ENCODE results near the gene CACNA1H. TPM values are rescaled to one million over a fixed set of nuclear protein-coding genes. Genes with fewer than 3 reads are reported as not detected.

The CACNA1H gene
- polyA plus RNA-seq, 1 experiment: 1.5 TPM

DNA sequence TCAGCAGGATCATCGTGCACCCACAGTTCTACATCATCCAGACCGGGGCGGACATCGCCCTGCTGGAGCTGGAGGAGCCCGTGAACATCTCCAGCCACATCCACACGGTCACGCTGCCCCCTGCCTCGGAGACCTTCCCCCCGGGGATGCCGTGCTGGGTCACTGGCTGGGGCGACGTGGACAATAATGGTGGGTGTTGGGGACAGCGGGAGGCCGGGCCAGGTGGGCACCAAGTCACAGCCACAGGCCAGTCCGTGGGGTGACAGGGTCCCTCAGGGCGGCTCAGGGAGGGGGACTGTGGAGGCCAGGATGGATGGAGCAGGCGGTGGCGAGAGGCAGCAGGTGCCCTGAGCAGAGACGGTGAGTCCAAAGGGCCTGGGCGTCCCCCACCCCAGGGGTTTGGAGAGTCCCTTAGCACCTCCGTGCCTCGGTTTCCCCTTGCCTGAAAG lies 104.0 kb downstream of the CACNA1H start:
- POLR2A ChIA-PET: no interaction called here
- TF ChIP-seq, protein P1, sequence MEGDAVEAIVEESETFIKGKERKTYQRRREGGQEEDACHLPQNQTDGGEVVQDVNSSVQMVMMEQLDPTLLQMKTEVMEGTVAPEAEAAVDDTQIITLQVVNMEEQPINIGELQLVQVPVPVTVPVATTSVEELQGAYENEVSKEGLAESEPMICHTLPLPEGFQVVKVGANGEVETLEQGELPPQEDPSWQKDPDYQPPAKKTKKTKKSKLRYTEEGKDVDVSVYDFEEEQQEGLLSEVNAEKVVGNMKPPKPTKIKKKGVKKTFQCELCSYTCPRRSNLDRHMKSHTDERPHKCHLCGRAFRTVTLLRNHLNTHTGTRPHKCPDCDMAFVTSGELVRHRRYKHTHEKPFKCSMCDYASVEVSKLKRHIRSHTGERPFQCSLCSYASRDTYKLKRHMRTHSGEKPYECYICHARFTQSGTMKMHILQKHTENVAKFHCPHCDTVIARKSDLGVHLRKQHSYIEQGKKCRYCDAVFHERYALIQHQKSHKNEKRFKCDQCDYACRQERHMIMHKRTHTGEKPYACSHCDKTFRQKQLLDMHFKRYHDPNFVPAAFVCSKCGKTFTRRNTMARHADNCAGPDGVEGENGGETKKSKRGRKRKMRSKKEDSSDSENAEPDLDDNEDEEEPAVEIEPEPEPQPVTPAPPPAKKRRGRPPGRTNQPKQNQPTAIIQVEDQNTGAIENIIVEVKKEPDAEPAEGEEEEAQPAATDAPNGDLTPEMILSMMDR (IDR thresholded peaks at IDR 0.05; ENCODE audit: low read depth, low read length): no peak
- no peak overlapping the region for H3K27ac ChIP-seq (ENCODE audit: low read depth, low read length)
- H3K9me3 ChIP-seq (ENCODE audit: control insufficient read depth, insufficient read depth, low read length): no peaks in the 10 kb centered on the region; the same call in 1 of the 2 replicates
- H3K4me3 ChIP-seq (ENCODE audit: low read depth, low read length): no peak overlapping the region
- CTCF ChIA-PET: no interaction called here
- DNase-seq (ENCODE audit: low read depth, low spot score): no peak
- peaks cover 29% of the 10 kb centered on the region for H3K27me3 ChIP-seq (ENCODE audit: control insufficient read depth, insufficient read depth, low read length)

DNA sequence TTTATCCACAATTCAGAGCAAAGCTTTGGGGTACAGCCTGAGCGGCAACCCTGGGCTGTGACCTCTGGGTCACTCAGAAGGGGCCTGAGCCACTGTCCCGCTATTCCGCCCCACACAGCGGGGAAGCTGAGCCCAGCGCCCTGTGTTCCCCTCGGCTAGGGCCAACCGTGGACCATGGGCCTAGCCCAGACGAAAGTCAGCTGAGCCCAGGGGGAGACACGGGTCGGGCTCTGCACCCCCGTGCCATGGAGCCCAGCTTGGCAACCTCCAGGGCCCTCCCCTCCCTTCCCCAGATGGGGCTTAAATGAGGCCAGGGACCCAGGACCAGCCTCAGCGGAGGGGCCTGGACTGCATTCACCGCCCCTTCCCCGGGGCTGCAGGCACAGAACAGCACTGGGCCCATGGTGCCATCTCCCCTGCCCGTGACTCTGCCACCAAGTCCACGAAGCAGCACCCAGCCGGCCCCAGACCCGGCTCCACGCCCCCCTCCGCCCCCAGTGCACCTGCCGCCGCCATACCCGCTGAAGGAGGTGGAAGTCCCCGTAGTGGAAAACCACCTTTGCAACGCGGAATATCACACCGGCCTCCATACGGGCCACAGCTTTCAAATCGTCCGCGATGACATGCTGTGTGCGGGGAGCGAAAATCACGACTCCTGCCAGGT lies 104.8 kb downstream of the CACNA1H start:
- no peak for DNase-seq (ENCODE audit: low read depth, low spot score)
- Histone ChIP-seq H3K9me3 (ENCODE audit: control insufficient read depth, insufficient read depth, low read length) (no peaks in the 10 kb centered on the region; the same call in 1 of the 2 replicates), H3K27ac (ENCODE audit: low read depth, low read length) (no peak overlapping the region), H3K4me3 (ENCODE audit: low read depth, low read length) (no peak overlapping the region), H3K27me3 (ENCODE audit: control insufficient read depth, insufficient read depth, low read length) (peaks cover 37% of the 10 kb centered on the region)
- CTCF ChIA-PET: no interaction called here
- TF ChIP-seq, protein P1 (IDR thresholded peaks at IDR 0.05; ENCODE audit: low read depth, low read length): no peak
- POLR2A ChIA-PET: no interaction called here

DNA sequence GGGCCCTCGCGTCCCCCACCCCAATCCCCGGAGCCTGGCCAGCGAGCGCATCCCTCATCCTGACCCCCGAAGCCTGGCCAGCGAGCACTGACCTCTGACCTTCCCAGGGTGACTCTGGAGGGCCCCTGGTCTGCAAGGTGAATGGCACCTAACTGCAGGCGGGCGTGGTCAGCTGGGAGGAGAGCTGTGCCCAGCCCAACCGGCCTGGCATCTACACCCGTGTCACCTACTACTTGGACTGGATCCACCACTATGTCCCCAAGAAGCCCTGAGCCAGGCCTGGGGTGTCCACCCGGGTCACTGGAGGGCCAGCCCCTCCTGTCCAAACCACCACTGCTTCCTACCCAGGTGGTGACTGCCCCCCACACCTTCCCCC lies 105.3 kb downstream of the CACNA1H start:
- TF ChIP-seq, protein P1 (IDR thresholded peaks at IDR 0.05; ENCODE audit: low read depth, low read length): no peak
- CTCF ChIA-PET: no interaction called here
- H3K4me3 ChIP-seq (ENCODE audit: low read depth, low read length): no peak overlapping the region
- peaks cover 39% of the 10 kb centered on the region for H3K27me3 ChIP-seq (ENCODE audit: control insufficient read depth, insufficient read depth, low read length)
- H3K27ac ChIP-seq (ENCODE audit: low read depth, low read length): no peak overlapping the region
- POLR2A ChIA-PET: no interaction called here
- DNase-seq (ENCODE audit: low read depth, low spot score): no peak
- H3K9me3 ChIP-seq (ENCODE audit: control insufficient read depth, insufficient read depth, low read length): no peaks in the 10 kb centered on the region; the same call in 1 of the 2 replicates

DNA sequence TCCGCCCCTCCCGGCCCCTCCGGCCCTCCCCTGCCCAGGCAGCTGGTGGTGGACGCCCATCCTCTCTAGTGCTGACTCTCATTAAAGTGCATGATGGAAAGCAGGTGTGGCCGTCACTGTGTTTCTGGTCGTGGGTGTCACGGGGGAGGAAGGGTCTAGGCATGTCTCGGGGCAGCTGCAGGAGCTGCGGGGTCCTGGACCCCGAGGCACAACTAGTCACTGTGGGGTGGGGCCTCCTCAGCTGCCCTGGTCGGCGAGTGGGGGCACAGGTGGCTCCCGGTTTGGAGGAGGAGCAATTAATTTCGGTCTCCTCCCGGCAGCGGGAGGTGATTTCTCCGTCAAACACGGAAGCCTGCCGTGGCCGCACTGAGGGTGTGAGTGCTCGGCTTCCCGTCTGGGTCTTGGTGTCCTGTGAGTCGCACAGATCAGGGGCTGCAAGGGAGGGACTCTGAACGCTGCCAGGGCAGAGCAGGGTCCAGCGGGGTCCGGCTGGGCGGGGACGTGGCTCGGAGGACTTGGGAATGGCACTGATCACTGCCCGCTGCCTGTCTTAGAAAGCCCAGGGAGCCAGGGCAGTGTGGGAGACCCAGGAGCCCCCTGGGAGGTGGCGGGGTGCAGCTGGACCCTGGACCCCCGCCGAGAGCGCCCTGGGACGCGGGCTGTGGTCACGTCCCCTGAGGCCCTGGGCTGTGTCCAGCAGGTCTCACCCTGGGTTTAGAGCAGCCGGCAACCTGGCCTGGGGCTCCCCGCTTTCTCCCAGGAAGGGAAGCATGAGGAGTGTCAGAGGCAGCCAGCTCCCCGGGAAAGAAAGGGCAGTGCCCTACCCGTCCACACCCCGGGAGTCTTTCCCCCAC lies 106.2 kb downstream of the CACNA1H start:
- peaks cover 40% of the 10 kb centered on the region for H3K27me3 ChIP-seq (ENCODE audit: control insufficient read depth, insufficient read depth, low read length)
- no peak for DNase-seq (ENCODE audit: low read depth, low spot score)

More for the DNA sequence above, 106.2 kb downstream of the CACNA1H start:
- TF ChIP-seq, protein P1 (IDR thresholded peaks at IDR 0.05; ENCODE audit: low read depth, low read length): no peak
- CTCF ChIA-PET: no interaction called here
- Histone ChIP-seq H3K27ac (ENCODE audit: low read depth, low read length) (no peak overlapping the region), H3K4me3 (ENCODE audit: low read depth, low read length) (no peak overlapping the region), H3K9me3 (ENCODE audit: control insufficient read depth, insufficient read depth, low read length) (peaks cover 5% of the 10 kb centered on the region; the same call in 1 of the 2 replicates)
- POLR2A ChIA-PET: no interaction called here

Data from AG04450 (cell line).